Measurements from ENCODE around the gene DUSP14. TPM values are rescaled to one million over a fixed set of nuclear protein-coding genes. Genes with fewer than 3 reads are reported as not detected.

Gene DUSP14
- polyA plus RNA-seq, 3 donors = 0.24 to 1.6 (median 1.1) TPM

GRCh38 chr17:37481001-37481665, 8.6 kb upstream of the DUSP14 start:
- Histone ChIP-seq H3K4me1 (ENCODE audit: control insufficient read depth in 1 of 2, insufficient read depth in 2 of 2, low read length in 2 of 2) (no peaks in the 10 kb centered on the region), H3K27me3 (ENCODE audit: control insufficient read depth in 2 of 2, insufficient read depth in 2 of 2, low read length in 2 of 2) (no peaks in the 10 kb centered on the region), H4K20me1 (ENCODE audit: insufficient read depth, low read length) (no peaks in the 10 kb centered on the region), H3K4me2 (replicated peaks; ENCODE audit: extremely low read depth, low read length, poor library complexity, severe bottlenecking) (no peak overlapping the region), H2AFZ (ENCODE audit: insufficient read depth, low read depth, low read length, poor library complexity, severe bottlenecking) (no peak overlapping the region), H3K79me2 (ENCODE audit: insufficient read depth, low read length) (no peaks in the 10 kb centered on the region), H3K36me3 (replicated peaks in 1 of 2; ENCODE audit: control insufficient read depth in 1 of 2, insufficient read depth in 2 of 2, low read length in 2 of 2) (peaks cover 28 to 49% of the 10 kb centered on the region in 2 donors), H3K27ac (ENCODE audit: low read depth in 1 of 2, low read length in 2 of 2) (no peak overlapping the region), H3K4me3 (replicated peaks in 1 of 3; ENCODE audit: low read depth in 2 of 3, low read length in 3 of 3) (no peak overlapping the region), H3K9me3 (replicated peaks in 1 of 2; ENCODE audit: control insufficient read depth in 1 of 2, insufficient read depth in 1 of 2, low read length in 2 of 2) (no peaks in the 10 kb centered on the region), H3K9ac (ENCODE audit: insufficient read depth, low read length, poor library complexity, severe bottlenecking) (no peak overlapping the region)
- no peak for DNase-seq
- no peak for TF ChIP-seq CTCF (IDR thresholded peaks at IDR 0.05)
- Mint-ChIP-seq H3K9me3 (peaks cover 0 to 1% (median 0%) of the 10 kb centered on the region in 7 donors), H3K36me3 (peaks cover 36 to 44% of the 10 kb centered on the region in 2 donors), H3K4me1 (no peaks in the 10 kb centered on the region), H3K27me3 (ENCODE audit: low read depth in 3 of 3) (no peaks in the 10 kb centered on the region), H3K4me3 (no peak overlapping the region), H3K27ac (no peak overlapping the region)
- intact Hi-C loops (cut with micrococcal nuclease) = no loop called here
- 96% methylated on average over 5 of the region's 9 CpGs for WGBS (ENCODE audit: insufficient coverage)

- WGBS (ENCODE audit: insufficient coverage) = 100% methylated on average over 1 of the region's 5 CpGs
- no peak overlapping the region for H3K4me2 ChIP-seq (replicated peaks; ENCODE audit: extremely low read depth, low read length, poor library complexity, severe bottlenecking)
- DNase-seq = no peak
Observed at GRCh38 chr17:37483311-37484039, 6.2 kb upstream of the DUSP14 start.

More at GRCh38 chr17:37483311-37484039, 6.2 kb upstream of the DUSP14 start:
- Histone ChIP-seq H3K4me3 (replicated peaks in 1 of 3; ENCODE audit: low read depth in 2 of 3, low read length in 3 of 3) (no peak overlapping the region), H2AFZ (ENCODE audit: insufficient read depth, low read depth, low read length, poor library complexity, severe bottlenecking) (no peak overlapping the region), H3K27ac (ENCODE audit: low read depth in 1 of 2, low read length in 2 of 2) (no peak overlapping the region), H4K20me1 (ENCODE audit: insufficient read depth, low read length) (no peaks in the 10 kb centered on the region), H3K9me3 (replicated peaks in 1 of 2; ENCODE audit: control insufficient read depth in 1 of 2, insufficient read depth in 1 of 2, low read length in 2 of 2) (no peaks in the 10 kb centered on the region), H3K36me3 (replicated peaks in 1 of 2; ENCODE audit: control insufficient read depth in 1 of 2, insufficient read depth in 2 of 2, low read length in 2 of 2) (peaks cover 10 to 25% of the 10 kb centered on the region in 2 donors), H3K27me3 (ENCODE audit: control insufficient read depth in 2 of 2, insufficient read depth in 2 of 2, low read length in 2 of 2) (peaks cover 0 to 8% of the 10 kb centered on the region in 2 donors), H3K4me1 (ENCODE audit: control insufficient read depth in 1 of 2, insufficient read depth in 2 of 2, low read length in 2 of 2) (peaks cover 4 to 5% of the 10 kb centered on the region in 2 donors), H3K9ac (ENCODE audit: insufficient read depth, low read length, poor library complexity, severe bottlenecking) (no peak overlapping the region), H3K79me2 (ENCODE audit: insufficient read depth, low read length) (no peaks in the 10 kb centered on the region)
- no peak for TF ChIP-seq CTCF (IDR thresholded peaks at IDR 0.05)
- H3K27me3 Mint-ChIP-seq (ENCODE audit: low read depth in 3 of 3) = peaks cover 2 to 11% (median 5%) of the 10 kb centered on the region in 3 donors
- peaks cover 8% of the 10 kb centered on the region for H3K4me1 Mint-ChIP-seq
- intact Hi-C loops (cut with micrococcal nuclease) = no loop called here
- H3K36me3 Mint-ChIP-seq = peaks cover 13 to 21% of the 10 kb centered on the region in 2 donors
- H3K4me3 Mint-ChIP-seq = no peak overlapping the region
- H3K27ac Mint-ChIP-seq = no peak overlapping the region
- H3K9me3 Mint-ChIP-seq = peaks cover 0 to 1% (median 0%) of the 10 kb centered on the region in 7 donors
